Activated CD8-positive, alpha-beta T cell treated with anti-CD3 and anti-CD28 coated beads for 36 hours (primary cell): ENCODE measurements around the gene RNF19B. TPM values are rescaled to one million over a fixed set of nuclear protein-coding genes. Genes with fewer than 3 reads are reported as not detected.
"Not testable (repeated sequence)": the region's sequence is repeated elsewhere in the genome, so short reads cannot be mapped to it uniquely, and the experiment has no call there.

Source experiments
- ATAC-seq: fragments of 200-7000 bp; cut with Tn5 transposase; one replicate; pipeline ENCODE4 v1.10.0; 2021; ENCODE audit warnings: mild to moderate bottlenecking, moderate library complexity
- CTCF ChIA-PET: fragments of 350-600 bp; sonication (Branson Sonifier 250); formaldehyde crosslinking; loops from one replicate; lab custom pipeline; 2021; ENCODE audit warnings: antibody characterized with exemption; lab: Charles Lee
- POLR2A ChIA-PET: fragments of 350-600 bp; sonication (Branson Sonifier 250); formaldehyde crosslinking; loops from one replicate; lab custom pipeline; 2021; ENCODE audit warnings: antibody characterized with exemption; lab: Charles Lee
- DNase-seq: peaks from one replicate; pipeline ENCODE4 v3.0.0-alpha.2; 2020
- H3K27ac Mint-ChIP-seq: one replicate; pipeline ENCODE4 v1.8.0; 2021; ENCODE audit warnings: mild to moderate bottlenecking, mixed read lengths
- H3K27me3 Mint-ChIP-seq: one replicate; pipeline ENCODE4 v1.8.0; 2021; ENCODE audit warnings: mixed read lengths
- H3K36me3 Mint-ChIP-seq: one replicate; pipeline ENCODE4 v1.8.0; 2021; ENCODE audit warnings: low read depth, mixed read lengths
- H3K4me1 Mint-ChIP-seq: one replicate; pipeline ENCODE4 v1.8.0; 2021; ENCODE audit warnings: low read depth, mixed read lengths
- H3K4me3 Mint-ChIP-seq: one replicate; pipeline ENCODE4 v1.8.0; 2021; ENCODE audit warnings: mild to moderate bottlenecking, moderate library complexity, mixed read lengths
- H3K9me3 Mint-ChIP-seq: one replicate; pipeline ENCODE4 v1.8.0; 2021; ENCODE audit warnings: mixed read lengths
- CTCF ChIP-seq: fragments of 200-600 bp; IDR thresholded peaks from one replicate; pipeline ENCODE4 v1.8.0; 2022; ENCODE audit warnings: antibody characterized with exemption, mild to moderate bottlenecking
- intact Hi-C: fragments of 100-400 bp; cut with micrococcal nuclease; formaldehyde crosslinking; loops from one replicate; pipeline ENCODE4 v1.10.0; 2022
- total RNA-seq, 2 experiments: library from RNA; stranded (reverse); gene quantifications; one replicate each; pipeline ENCODE4 v1.2.3, GENCODE V29; 2021

Gene RNF19B
- total RNA-seq, 2 experiments from 2014 or later, result 10.6 to 10.9 TPM

- TF ChIP-seq CTCF, result no peak
- ATAC-seq (no peak), DNase-seq (no peak)
- peaks cover 14% of the 10 kb centered on the region for H3K36me3 Mint-ChIP-seq
- ChIA-PET CTCF (interaction anchor here (0.6 to 2.2 kb wide), 11 partner anchors 8 to 517 kb away, joined by 3 to 7 read pairs (median 3); no protein-coding TSS in a partner anchor), POLR2A (interaction anchor here (0.5 to 1.0 kb wide), 2 partner anchors 12 to 42 kb away, joined by 5 to 7 read pairs; no protein-coding TSS in a partner anchor)
- H3K4me1 Mint-ChIP-seq, result peaks cover 17% of the 10 kb centered on the region
- H3K9me3 Mint-ChIP-seq, result no peaks in the 10 kb centered on the region
- intact Hi-C loops, result loop anchor here (5.0 kb wide), 1 partner anchor 38 kb away; the partner anchor contains the start of gene RNF19B
- no peaks in the 10 kb centered on the region for H3K27me3 Mint-ChIP-seq
- H3K4me3 Mint-ChIP-seq, result no peak overlapping the region
- H3K27ac Mint-ChIP-seq, result no peak overlapping the region
These were observed 35.9 kb upstream of the RNF19B start for GRCh38 chr1:33000427-33001026.

GRCh38 chr1:32998997-32999396 is 34.4 kb upstream of the RNF19B start:
- peaks cover 6% of the 10 kb centered on the region for H3K4me1 Mint-ChIP-seq
- intact Hi-C loops, result loop anchor here (10.0 kb wide), 1 partner anchor 64 kb away; no protein-coding TSS in a partner anchor
- DNase-seq (no peak), ATAC-seq (no peak)
- H3K9me3 Mint-ChIP-seq, result no peaks in the 10 kb centered on the region
- no peaks in the 10 kb centered on the region for H3K27me3 Mint-ChIP-seq
- H3K36me3 Mint-ChIP-seq, result peaks cover 8% of the 10 kb centered on the region
- H3K4me3 Mint-ChIP-seq, result no peak overlapping the region
- H3K27ac Mint-ChIP-seq, result no peak overlapping the region
- ChIA-PET POLR2A (interaction anchor here (0.6 kb wide), 1 partner anchor 1362 kb away, joined by 3 read pairs; no protein-coding TSS in a partner anchor), CTCF (no interaction called here)
- no peak for TF ChIP-seq CTCF

- Mint-ChIP-seq H3K9me3 (no peaks in the 10 kb centered on the region), H3K36me3 (peaks cover 6% of the 10 kb centered on the region), H3K27me3 (no peaks in the 10 kb centered on the region), H3K4me3 (no peak overlapping the region), H3K27ac (no peak overlapping the region), H3K4me1 (peaks cover 6% of the 10 kb centered on the region)
- no peak for TF ChIP-seq CTCF
- CTCF ChIA-PET, result interaction anchor here (3.2 kb wide), 1 partner anchor 64 kb away, joined by 13 read pairs; no protein-coding TSS in a partner anchor
- intact Hi-C loops, result loop anchor here (10.0 kb wide), 1 partner anchor 63 kb away; no protein-coding TSS in a partner anchor
- DNase-seq (no peak), ATAC-seq (no peak)
- POLR2A ChIA-PET, result no interaction called here
These were observed 33.5 kb upstream of the RNF19B start for GRCh38 chr1:32998064-32998463.

- H3K36me3 Mint-ChIP-seq, result peaks cover under 1% of the 10 kb centered on the region
- peaks cover 12% of the 10 kb centered on the region for H3K4me1 Mint-ChIP-seq
- CTCF ChIA-PET, result interaction anchor here (3.2 kb wide), 1 partner anchor 64 kb away, joined by 13 read pairs; no protein-coding TSS in a partner anchor
- no peak for TF ChIP-seq CTCF
- POLR2A ChIA-PET, result interaction anchor here (0.8 to 2.0 kb wide), 2 partner anchors 10 to 19 kb away, joined by 3 to 9 read pairs; no protein-coding TSS in a partner anchor
- no peak overlapping the region for H3K4me3 Mint-ChIP-seq
- DNase-seq (no peak), ATAC-seq (no peak)
- H3K27me3 Mint-ChIP-seq, result no peaks in the 10 kb centered on the region
- peak overlapping the region; percentile 7 for H3K27ac Mint-ChIP-seq
- intact Hi-C loops, result loop anchor here (10.0 kb wide), 1 partner anchor 63 kb away; no protein-coding TSS in a partner anchor
- no peaks in the 10 kb centered on the region for H3K9me3 Mint-ChIP-seq
These were observed 32.8 kb upstream of the RNF19B start for GRCh38 chr1:32997381-32997891.

- H3K4me1 Mint-ChIP-seq, result peaks cover 39% of the 10 kb centered on the region
- H3K27me3 Mint-ChIP-seq, H3K9me3 Mint-ChIP-seq, H3K27ac Mint-ChIP-seq, H3K36me3 Mint-ChIP-seq, H3K4me3 Mint-ChIP-seq, DNase-seq, ATAC-seq: not testable (repeated sequence)
- CTCF ChIA-PET, result interaction anchor here (0.7 to 2.5 kb wide), 11 partner anchors 8 to 102 kb away, joined by 3 to 7 read pairs (median 4); no protein-coding TSS in a partner anchor
- POLR2A ChIA-PET, result interaction anchor here (0.8 to 3.1 kb wide), 5 partner anchors 12 to 94 kb away, joined by 3 to 12 read pairs (median 3); no protein-coding TSS in a partner anchor
- intact Hi-C loops, result loop anchor here (10.0 kb wide), 1 partner anchor 58 kb away; no protein-coding TSS in a partner anchor
These were observed 28.7 kb upstream of the RNF19B start for GRCh38 chr1:32993324-32993636.
